Subcutaneous adipose tissue (tissue), 4 donors: ENCODE results near the gene R3HCC1L. TPM values are rescaled to one million over a fixed set of nuclear protein-coding genes. Genes with fewer than 3 reads are reported as not detected.

Experiments used
- CTCF ChIP-seq: fragments of 450-650 bp; IDR thresholded peaks from one replicate; pipeline ENCODE4 v1.5.1; 2016; ENCODE audit warnings: low read depth, mild to moderate bottlenecking, control low read depth, antibody characterized with exemption, moderate library complexity
- total RNA-seq, 4 donors: library from RNA; depleted of rRNA; stranded (reverse); fragments of >200 nt; gene quantifications; one replicate each; pipeline ENCODE4 v1.1.0, GENCODE V29; 2016

The R3HCC1L gene
- total RNA-seq, 4 donors from 2014 or later, result 15.2 to 21.1 (median 20.3) TPM

GRCh38 chr10:98226508-98227144, 92.2 kb downstream of the R3HCC1L start:
- no peak for TF ChIP-seq CTCF

GRCh38 chr10:98231417-98231816, 97.0 kb downstream of the R3HCC1L start:
- TF ChIP-seq CTCF, result no peak

GRCh38 chr10:98235846-98236245, 101.4 kb downstream of the R3HCC1L start:
- no peak for TF ChIP-seq CTCF

- TF ChIP-seq CTCF, result no peak
Measured at GRCh38 chr10:98236862-98237261, 102.4 kb downstream of the R3HCC1L start.

- no peak for TF ChIP-seq CTCF
Measured at GRCh38 chr10:98238391-98238790, 103.9 kb downstream of the R3HCC1L start.

GRCh38 chr10:98240524-98240923, 106.1 kb downstream of the R3HCC1L start:
- no peak for TF ChIP-seq CTCF

GRCh38 chr10:98242823-98243222, 108.4 kb downstream of the R3HCC1L start:
- TF ChIP-seq CTCF, result no peak
